Measurements from ENCODE around the gene EMP2. TPM values are rescaled to one million over a fixed set of nuclear protein-coding genes. Genes with fewer than 3 reads are reported as not detected.

Gene EMP2
- total RNA-seq, 1 donor from 2014 or later, result 138 TPM

Other genes with a start within 250 kb of the EMP2 start
- 13.7 TPM for gene ATF7IP2, start 194.5 kb downstream of the EMP2 start, total RNA-seq
- not detected for gene TEKT5, start 114.3 kb upstream of the EMP2 start, total RNA-seq
- 21.6 TPM for gene NUBP1, start 163.2 kb upstream of the EMP2 start, total RNA-seq
- gene TVP23A, start 238.2 kb upstream of the EMP2 start, total RNA-seq, result 3.3 TPM